Measurements from ENCODE around the gene GRPEL1.

Gene GRPEL1

DNA sequence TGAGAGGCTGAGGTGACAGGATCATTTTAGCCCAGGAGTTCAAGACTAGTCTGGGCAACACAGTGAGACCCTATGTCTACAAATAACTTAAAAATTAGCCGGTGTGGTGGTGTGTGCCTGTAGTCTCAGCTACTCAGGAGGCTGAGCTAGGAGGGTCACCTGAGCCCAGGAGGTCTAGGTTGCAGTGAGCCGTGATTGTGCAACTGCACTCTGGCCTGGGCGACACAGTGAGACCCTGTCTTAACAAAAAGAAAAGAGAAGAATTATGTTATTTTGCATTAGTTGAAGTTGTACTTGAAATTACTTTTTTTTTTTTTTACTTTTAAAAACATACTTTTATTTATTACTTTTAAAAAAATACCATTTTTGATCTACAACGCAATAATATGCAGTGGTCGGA, 46.5 kb downstream of the GRPEL1 start:
- DNase-seq = no peak

- no peak for DNase-seq
Observed at GRCh38 chr4:7020856-7021255, 47.0 kb downstream of the GRPEL1 start.

DNA sequence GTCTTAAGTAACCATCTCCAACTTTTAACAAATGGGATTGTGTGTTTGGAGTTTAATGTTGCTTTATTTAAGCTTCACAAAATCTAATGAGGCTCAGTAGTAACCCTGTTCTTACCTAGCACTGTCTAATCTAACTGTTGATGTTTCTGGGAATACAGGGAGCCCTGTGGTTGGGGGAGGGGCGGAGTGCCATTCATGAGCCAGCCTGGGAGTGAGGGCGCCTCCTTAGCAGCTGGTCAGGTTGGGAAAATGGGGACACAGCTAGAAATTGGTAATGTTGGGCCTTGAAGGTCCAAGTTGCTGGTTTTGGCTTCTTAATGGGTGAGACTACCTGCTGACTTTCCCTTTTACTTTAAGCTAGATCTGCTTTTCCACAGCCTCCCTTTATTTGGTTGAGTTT, 47.6 kb downstream of the GRPEL1 start:
- DNase-seq = no peak

DNA sequence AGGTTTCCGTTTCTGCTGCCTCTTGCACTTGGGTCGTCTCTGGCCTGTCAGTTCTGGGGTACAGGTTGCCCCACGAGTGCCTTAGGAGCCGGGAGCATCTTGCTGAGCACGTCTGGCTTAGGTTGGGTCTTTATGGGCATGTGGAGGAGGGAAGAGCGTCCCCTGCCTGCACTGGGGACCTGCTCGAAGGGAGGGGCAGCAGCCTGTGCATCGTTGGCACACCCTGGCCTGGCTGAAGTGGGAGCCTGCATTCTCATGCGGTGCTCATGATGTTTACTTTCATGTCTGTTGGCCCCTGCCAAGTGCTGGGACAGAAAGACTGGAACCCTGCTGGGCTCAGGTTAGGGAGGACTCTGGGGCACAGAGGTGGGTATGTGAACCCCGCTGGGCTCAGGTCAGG, 48.5 kb downstream of the GRPEL1 start:
- DNase-seq = no peak

DNA sequence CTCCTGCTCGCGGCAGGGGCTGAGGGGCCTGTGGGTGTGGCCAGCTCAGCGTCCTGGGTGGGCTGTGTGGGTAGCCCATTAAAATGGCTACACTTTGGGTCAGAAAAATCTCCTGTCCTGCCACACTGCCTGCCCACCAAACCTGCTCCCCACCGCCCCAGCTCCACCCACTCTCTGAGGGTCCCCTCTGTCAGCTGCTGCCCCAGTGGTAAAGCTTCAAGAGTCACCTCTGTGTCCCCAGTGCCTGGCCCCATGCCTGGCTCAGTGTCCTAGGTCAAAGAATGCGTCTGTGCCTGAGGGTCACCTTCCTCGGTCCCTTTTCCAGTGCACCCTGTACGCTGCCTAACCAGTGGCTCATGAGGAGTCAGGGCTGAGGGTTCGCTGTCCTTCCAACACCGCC, 49.6 kb downstream of the GRPEL1 start:
- no peak for DNase-seq

DNA sequence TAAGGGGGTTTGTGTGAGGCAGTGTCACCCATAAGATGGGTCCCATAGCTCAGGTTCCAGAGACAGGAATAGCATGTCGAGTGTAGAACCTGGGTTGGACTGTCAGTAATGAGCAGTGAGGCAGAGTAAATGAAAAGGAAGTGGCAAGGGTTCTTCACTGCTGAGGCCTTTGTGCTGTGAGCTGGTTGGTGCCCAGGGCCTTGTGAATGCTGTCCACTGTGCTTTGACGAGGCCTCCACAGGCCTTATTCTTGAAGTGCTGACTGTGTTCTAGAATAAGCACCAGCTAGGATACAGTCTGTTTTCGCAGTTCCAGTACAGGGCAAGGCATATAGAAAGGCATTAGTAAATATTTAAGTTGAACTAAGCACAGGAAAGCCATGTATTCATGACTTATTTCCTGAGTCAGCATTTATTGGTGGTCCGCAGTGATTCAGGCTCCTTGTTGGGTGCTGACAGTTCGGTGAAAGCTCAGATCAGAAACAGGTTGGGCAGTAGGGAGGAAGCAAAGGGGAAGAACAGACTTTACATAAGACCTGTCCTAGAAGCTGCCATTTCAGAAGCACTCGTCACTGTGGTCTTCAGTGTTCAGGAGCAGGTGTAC, 50.3 kb downstream of the GRPEL1 start:
- no peak for DNase-seq

- no peak for DNase-seq
Observed at GRCh38 chr4:7016512-7016911, 51.4 kb downstream of the GRPEL1 start.

DNA sequence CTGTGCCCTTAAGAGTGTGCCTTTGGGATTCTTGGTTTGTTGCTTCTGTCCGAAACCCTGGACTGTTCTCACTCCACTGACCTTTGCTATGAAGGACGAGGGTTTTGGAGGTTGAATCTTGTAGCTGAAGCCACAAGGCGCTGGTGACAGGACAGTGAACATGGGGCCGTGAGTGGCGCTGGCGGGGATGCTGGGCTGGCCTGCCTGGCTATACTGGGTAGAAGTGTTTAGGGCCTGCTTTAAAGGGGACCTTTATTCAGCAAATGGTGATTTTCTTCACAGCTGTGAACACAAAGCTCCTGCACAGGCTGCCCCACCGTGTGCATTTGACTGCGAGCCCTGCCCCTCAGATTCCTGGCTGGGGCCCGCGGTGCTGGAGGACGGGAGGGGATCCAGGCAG, 51.8 kb downstream of the GRPEL1 start:
- no peak for DNase-seq

GRCh38 chr4:7015383-7016035, 52.4 kb downstream of the GRPEL1 start:
- DNase-seq = no peak

- DNase-seq = no peak
Observed at GRCh38 chr4:7014815-7015214, 53.0 kb downstream of the GRPEL1 start.

GRCh38 chr4:7013175-7013574, 54.7 kb downstream of the GRPEL1 start:
- DNase-seq = no peak

DNA sequence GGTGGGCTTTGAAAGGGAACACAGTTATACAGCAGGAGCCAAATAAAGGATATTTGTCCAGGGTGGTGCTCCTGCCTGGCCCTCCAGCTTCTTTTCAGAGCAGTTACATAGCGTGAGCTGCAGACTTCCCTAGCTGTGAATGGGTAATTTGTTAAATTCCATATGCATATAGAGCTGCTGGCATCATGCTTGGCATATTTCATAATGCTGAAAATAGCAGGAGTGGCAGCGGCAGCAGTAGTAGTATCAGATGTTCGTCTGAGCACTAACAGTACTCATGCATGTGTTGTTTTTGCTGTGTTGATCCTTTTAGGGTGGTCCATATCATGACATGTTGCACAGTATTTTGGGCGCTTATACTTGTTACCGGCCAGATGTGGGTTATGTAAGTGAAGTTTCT, 58.3 kb downstream of the GRPEL1 start:
- DNase-seq = no peak

All from CD4-positive, alpha-beta T cell treated with Interleukin-21 for 1 hour (primary cell).